ENCODE data around the gene IAPP. TPM values are rescaled to one million over a fixed set of nuclear protein-coding genes. Genes with fewer than 3 reads are reported as not detected.

Gene IAPP
- not detected for total RNA-seq

DNA sequence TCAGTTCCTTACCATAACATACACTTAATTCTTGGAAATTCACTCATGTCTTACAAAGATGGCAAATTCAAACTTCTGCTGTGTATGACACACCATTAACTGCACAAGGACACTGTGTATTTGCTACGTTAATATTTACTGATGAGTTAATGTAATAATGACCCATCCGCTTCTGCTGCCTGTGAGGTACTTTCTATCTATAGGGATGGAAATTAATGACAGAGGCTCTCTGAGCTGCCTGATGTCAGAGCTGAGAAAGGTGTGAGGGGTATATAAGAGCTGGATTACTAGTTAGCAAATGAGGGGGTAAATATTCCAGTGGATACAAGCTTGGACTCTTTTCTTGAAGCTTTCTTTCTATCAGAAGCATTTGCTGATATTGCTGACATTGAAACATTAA, at the start of gene IAPP:
Gene IAPP, plus strand, starts transcription at position 301 of the 400 bp plus-strand sequence. CDS start 450 bp downstream, outside the sequence.
- H3K9me3 Mint-ChIP-seq (ENCODE audit: low read depth): no peaks in the 10 kb centered on the region
- H3K27me3 Mint-ChIP-seq: peaks cover 4% of the 10 kb centered on the region
- ChIA-PET CTCF (interaction anchor here (0.7 to 0.8 kb wide), 2 partner anchors 11 to 59 kb away, joined by 3 read pairs; no protein-coding TSS in a partner anchor), POLR2A (no interaction called here)
- H3K4me1 Mint-ChIP-seq: peaks cover 3% of the 10 kb centered on the region
- no peak within 1 kb of the TSS for H3K4me3 Mint-ChIP-seq
- DNase-seq (no peak), ATAC-seq (no peak)
- intact Hi-C loops (cut with DNase I, micrococcal nuclease): no loop called here
- H3K36me3 Mint-ChIP-seq (ENCODE audit: low read depth): no peaks in the 10 kb centered on the region
- no peak within 1 kb of the TSS for H3K27ac Mint-ChIP-seq

- Mint-ChIP-seq H3K9me3 (ENCODE audit: low read depth) (peaks cover 16% of the 10 kb centered on the region), H3K4me3 (no peak overlapping the region), H3K36me3 (ENCODE audit: low read depth) (no peaks in the 10 kb centered on the region), H3K27me3 (no peaks in the 10 kb centered on the region), H3K4me1 (no peaks in the 10 kb centered on the region), H3K27ac (no peak overlapping the region)
- ChIA-PET POLR2A (no interaction called here), CTCF (interaction anchor here (0.6 kb wide), 1 partner anchor 1391 kb away, joined by 3 read pairs; no protein-coding TSS in a partner anchor)
- DNase-seq (no peak), ATAC-seq (no peak)
- intact Hi-C loops (cut with DNase I, micrococcal nuclease): no loop called here
These were observed 49.0 kb upstream of the IAPP start for GRCh38 chr12:21323736-21324135.

- intact Hi-C loops (cut with DNase I, micrococcal nuclease): no loop called here
- CTCF ChIA-PET: no interaction called here
These were observed 48.2 kb upstream of the IAPP start for GRCh38 chr12:21324551-21324950.

GRCh38 chr12:21328578-21328977, 44.1 kb upstream of the IAPP start:
- ATAC-seq: no peak
- no peak overlapping the region for H3K4me3 Mint-ChIP-seq
- no peaks in the 10 kb centered on the region for H3K36me3 Mint-ChIP-seq (ENCODE audit: low read depth)
- ChIA-PET POLR2A (no interaction called here), CTCF (no interaction called here)
- peaks cover 20% of the 10 kb centered on the region for H3K9me3 Mint-ChIP-seq (ENCODE audit: low read depth)
- no peaks in the 10 kb centered on the region for H3K4me1 Mint-ChIP-seq
- intact Hi-C loops (cut with DNase I, micrococcal nuclease): no loop called here
- H3K27ac Mint-ChIP-seq: no peak overlapping the region
- no peaks in the 10 kb centered on the region for H3K27me3 Mint-ChIP-seq
- DNase-seq: no peak

More at GRCh38 chr12:21324551-21324950, 48.2 kb upstream of the IAPP start:
- no peaks in the 10 kb centered on the region for H3K27me3 Mint-ChIP-seq
- H3K9me3 Mint-ChIP-seq (ENCODE audit: low read depth): peaks cover 16% of the 10 kb centered on the region
- no peaks in the 10 kb centered on the region for H3K4me1 Mint-ChIP-seq
- no peak overlapping the region for H3K27ac Mint-ChIP-seq
- DNase-seq (no peak), ATAC-seq (no peak)
- POLR2A ChIA-PET: no interaction called here
- no peaks in the 10 kb centered on the region for H3K36me3 Mint-ChIP-seq (ENCODE audit: low read depth)
- no peak overlapping the region for H3K4me3 Mint-ChIP-seq

DNA sequence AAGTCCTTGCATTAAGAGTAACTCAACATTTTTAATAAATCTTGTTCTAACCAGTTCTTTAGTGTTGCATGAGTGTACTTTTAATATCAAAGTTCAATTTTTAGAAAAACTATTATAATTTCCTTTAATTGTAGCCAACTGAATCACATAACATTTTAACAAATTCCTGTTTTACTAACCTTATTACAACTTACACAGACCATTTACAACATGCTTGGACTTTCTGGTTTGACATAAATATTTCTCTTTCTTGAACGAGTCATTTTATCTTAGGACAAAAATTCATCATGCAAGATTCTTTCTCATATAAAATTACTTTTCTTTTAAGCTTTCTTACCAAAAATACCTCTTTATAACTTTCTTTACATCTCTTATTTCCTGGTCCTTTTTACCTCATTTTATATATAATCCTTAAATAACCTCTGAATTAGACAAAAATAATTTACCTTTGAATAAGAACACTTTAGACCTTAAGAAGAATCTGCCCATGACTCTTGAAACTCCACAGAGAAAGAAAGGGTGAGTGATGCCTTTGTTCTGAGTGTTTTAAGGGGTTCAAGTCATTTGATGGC, 41.9 kb upstream of the IAPP start:
- POLR2A ChIA-PET: no interaction called here
- H3K4me3 Mint-ChIP-seq: no peak overlapping the region

GRCh38 chr12:21334771-21335325, 37.9 kb upstream of the IAPP start, which contains the start of gene SLCO1A2:
TSS of gene SLCO1A2 (minus strand) at chr12:21334917. CDS start at chr12:21334647, 270 bp downstream.
- H3K4me3 Mint-ChIP-seq: no peak within 1 kb of the TSS
- H3K36me3 Mint-ChIP-seq (ENCODE audit: low read depth): no peaks in the 10 kb centered on the region
- ATAC-seq: no peak
- H3K27ac Mint-ChIP-seq: no peak within 1 kb of the TSS
- ChIA-PET CTCF (no interaction called here), POLR2A (no interaction called here)
- H3K27me3 Mint-ChIP-seq: peaks cover 2% of the 10 kb centered on the region
- H3K4me1 Mint-ChIP-seq: no peaks in the 10 kb centered on the region
- intact Hi-C loops (cut with DNase I, micrococcal nuclease): no loop called here
- peaks cover 4% of the 10 kb centered on the region for H3K9me3 Mint-ChIP-seq (ENCODE audit: low read depth)
- DNase-seq: no peak

More for the DNA sequence above, 41.9 kb upstream of the IAPP start:
- Mint-ChIP-seq H3K4me1 (no peaks in the 10 kb centered on the region), H3K27ac (no peak overlapping the region), H3K27me3 (peaks cover 2% of the 10 kb centered on the region), H3K9me3 (ENCODE audit: low read depth) (peaks cover 20% of the 10 kb centered on the region), H3K36me3 (ENCODE audit: low read depth) (no peaks in the 10 kb centered on the region)
- DNase-seq (no peak), ATAC-seq (no peak)
- CTCF ChIA-PET: no interaction called here
- intact Hi-C loops (cut with DNase I, micrococcal nuclease): no loop called here

DNA sequence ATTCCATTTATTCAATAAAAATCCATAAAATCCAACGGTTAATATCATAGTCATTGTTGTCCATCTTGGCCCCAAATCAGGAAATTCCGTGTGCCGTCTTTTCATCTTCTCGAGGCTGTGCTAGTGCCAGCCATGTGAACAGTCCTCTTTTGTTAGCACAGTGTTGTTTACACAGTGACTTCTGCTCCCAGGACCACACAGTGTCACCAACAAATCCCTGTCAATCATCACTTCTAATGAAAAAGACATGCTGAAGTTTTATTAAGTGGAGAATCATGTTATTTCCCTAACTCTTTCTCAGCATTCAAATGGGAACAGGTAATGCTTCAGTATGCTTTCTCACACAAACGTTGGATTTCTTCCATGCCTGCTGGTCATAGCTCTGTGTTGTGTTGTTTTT, 36.0 kb upstream of the IAPP start:
- Mint-ChIP-seq H3K36me3 (ENCODE audit: low read depth) (no peaks in the 10 kb centered on the region), H3K27ac (no peak overlapping the region), H3K4me3 (no peak overlapping the region), H3K4me1 (no peaks in the 10 kb centered on the region), H3K27me3 (peaks cover 2% of the 10 kb centered on the region), H3K9me3 (ENCODE audit: low read depth) (no peaks in the 10 kb centered on the region)
- ATAC-seq: no peak
- CTCF ChIA-PET: no interaction called here
- DNase-seq: no peak
- intact Hi-C loops (cut with DNase I, micrococcal nuclease): no loop called here
- POLR2A ChIA-PET: no interaction called here

DNA sequence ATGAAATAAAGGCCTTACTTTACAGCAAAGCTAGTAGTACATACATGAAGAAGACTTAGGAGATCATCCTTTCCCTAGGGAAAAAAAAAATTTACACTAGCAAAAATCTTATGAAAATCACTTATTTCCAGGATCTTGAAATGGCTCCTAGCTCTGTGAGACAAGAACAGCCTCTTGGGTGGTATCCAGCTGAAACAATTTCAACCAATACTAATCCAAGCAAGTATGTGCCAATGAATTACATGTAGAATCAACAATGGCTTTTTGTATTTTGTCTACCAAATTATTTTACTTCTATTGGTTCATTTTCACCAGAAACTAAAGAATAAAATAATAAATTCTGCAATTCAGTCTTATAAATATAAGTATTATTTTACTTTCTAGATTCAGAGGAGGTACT, 35.2 kb upstream of the IAPP start:
- H3K27ac Mint-ChIP-seq: no peak overlapping the region
- no peak overlapping the region for H3K4me3 Mint-ChIP-seq
- no peaks in the 10 kb centered on the region for H3K4me1 Mint-ChIP-seq
- DNase-seq (no peak), ATAC-seq (no peak)
- ChIA-PET POLR2A (no interaction called here), CTCF (no interaction called here)
- peaks cover 2% of the 10 kb centered on the region for H3K27me3 Mint-ChIP-seq
- no peaks in the 10 kb centered on the region for H3K9me3 Mint-ChIP-seq (ENCODE audit: low read depth)
- intact Hi-C loops (cut with DNase I, micrococcal nuclease): no loop called here
- no peaks in the 10 kb centered on the region for H3K36me3 Mint-ChIP-seq (ENCODE audit: low read depth)

DNA sequence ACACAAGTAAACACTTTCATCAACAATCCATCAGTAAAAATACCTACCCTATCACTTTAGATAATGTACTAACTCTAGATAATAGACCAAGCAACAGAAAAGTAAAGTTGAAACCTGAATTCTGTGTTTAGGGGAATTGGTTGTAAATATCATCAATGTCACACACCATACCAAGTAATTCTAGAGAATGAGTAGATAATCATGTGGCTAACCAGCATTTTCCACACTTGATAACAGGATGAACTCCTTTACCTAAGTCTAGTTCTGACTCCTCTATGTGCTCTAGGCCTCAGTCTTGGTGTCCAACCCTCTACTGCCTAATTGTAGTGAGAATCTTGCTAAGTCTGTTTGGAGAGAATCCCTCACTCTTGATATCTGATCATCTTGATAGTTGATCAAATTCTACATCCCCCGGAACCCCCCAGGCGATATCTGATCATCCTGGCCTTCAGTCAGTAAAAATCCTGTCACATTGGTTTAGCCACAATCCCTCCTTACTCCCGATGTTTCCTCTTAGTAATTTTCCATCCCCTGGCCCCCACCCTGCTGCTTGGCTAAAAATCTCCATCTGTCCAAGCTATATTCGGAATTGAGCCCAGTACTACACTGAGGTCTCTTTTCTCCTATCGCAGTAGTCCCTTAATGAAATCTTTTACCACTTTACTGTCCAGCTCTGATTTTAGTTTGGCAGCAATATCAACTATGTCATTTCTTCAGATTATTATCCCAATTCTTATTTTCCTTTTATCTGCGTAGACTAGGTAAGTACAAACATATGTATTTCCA, 34.5 kb upstream of the IAPP start:
- Mint-ChIP-seq H3K27me3 (peaks cover 2% of the 10 kb centered on the region), H3K27ac (no peak overlapping the region), H3K4me3 (no peak overlapping the region), H3K4me1 (no peaks in the 10 kb centered on the region), H3K36me3 (ENCODE audit: low read depth) (no peaks in the 10 kb centered on the region), H3K9me3 (ENCODE audit: low read depth) (no peaks in the 10 kb centered on the region)
- DNase-seq (no peak), ATAC-seq (no peak)
- ChIA-PET POLR2A (no interaction called here), CTCF (interaction anchor here (1.0 kb wide), 1 partner anchor 9 kb away, joined by 3 read pairs; no protein-coding TSS in a partner anchor)
- intact Hi-C loops (cut with DNase I, micrococcal nuclease): no loop called here

DNA sequence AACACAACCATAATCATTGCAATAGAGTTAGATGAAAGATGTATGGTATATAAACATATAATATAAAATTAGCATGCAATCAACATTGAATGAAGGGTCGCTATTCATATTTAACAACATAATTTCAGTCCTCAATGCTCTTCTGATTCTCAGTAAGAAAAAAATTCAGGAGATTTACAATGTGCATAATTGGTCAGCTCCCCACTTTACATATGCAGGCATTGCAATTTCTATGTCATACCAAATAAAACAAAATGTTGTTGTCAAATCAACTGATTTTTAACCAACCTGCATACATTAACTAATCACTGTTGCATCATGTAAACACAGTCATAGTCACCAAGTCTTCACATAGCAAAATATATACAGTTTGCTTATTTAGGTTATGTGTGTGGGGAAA, 32.8 kb upstream of the IAPP start:
- intact Hi-C loops (cut with DNase I, micrococcal nuclease): no loop called here
- H3K4me3 Mint-ChIP-seq: no peak overlapping the region
- H3K4me1 Mint-ChIP-seq: no peaks in the 10 kb centered on the region
- H3K27ac Mint-ChIP-seq: no peak overlapping the region
- no peaks in the 10 kb centered on the region for H3K27me3 Mint-ChIP-seq
- no peaks in the 10 kb centered on the region for H3K36me3 Mint-ChIP-seq (ENCODE audit: low read depth)
- ChIA-PET CTCF (no interaction called here), POLR2A (no interaction called here)
- no peaks in the 10 kb centered on the region for H3K9me3 Mint-ChIP-seq (ENCODE audit: low read depth)
- ATAC-seq: no peak
- no peak for DNase-seq

GRCh38 chr12:21340403-21340802, 32.3 kb upstream of the IAPP start:
- ATAC-seq (no peak), DNase-seq (no peak)
- Mint-ChIP-seq H3K36me3 (ENCODE audit: low read depth) (no peaks in the 10 kb centered on the region), H3K9me3 (ENCODE audit: low read depth) (no peaks in the 10 kb centered on the region), H3K4me3 (no peak overlapping the region), H3K27me3 (no peaks in the 10 kb centered on the region), H3K27ac (no peak overlapping the region), H3K4me1 (no peaks in the 10 kb centered on the region)
- intact Hi-C loops (cut with DNase I, micrococcal nuclease): no loop called here
- ChIA-PET POLR2A (no interaction called here), CTCF (no interaction called here)

DNA sequence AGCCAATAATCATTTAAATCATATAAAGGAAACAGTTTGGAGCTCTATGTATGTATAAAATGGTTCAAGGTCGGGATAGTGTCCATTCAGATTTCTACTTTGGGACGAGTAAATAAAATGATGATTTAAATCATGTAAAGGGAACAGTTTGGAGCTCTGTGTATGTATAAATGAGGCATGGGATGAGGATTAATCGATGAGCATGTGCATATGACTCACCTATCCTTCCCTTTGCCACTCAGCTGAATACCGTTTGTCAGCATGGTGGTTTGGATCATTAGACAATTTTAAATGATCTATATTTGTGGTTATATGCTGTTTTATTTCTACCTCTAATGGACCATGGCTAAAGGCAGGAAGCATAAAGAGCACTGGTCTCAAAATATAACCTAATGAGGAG, 30.9 kb upstream of the IAPP start:
- H3K4me1 Mint-ChIP-seq: no peaks in the 10 kb centered on the region
- ChIA-PET CTCF (no interaction called here), POLR2A (no interaction called here)

More for the DNA sequence above, 30.9 kb upstream of the IAPP start:
- no peak overlapping the region for H3K4me3 Mint-ChIP-seq
- H3K9me3 Mint-ChIP-seq (ENCODE audit: low read depth): no peaks in the 10 kb centered on the region
- no peak overlapping the region for H3K27ac Mint-ChIP-seq
- intact Hi-C loops (cut with DNase I, micrococcal nuclease): no loop called here
- H3K27me3 Mint-ChIP-seq: no peaks in the 10 kb centered on the region
- H3K36me3 Mint-ChIP-seq (ENCODE audit: low read depth): no peaks in the 10 kb centered on the region
- no peak for DNase-seq
- no peak for ATAC-seq

All from activated CD4-positive, alpha-beta T cell treated with anti-CD3 and anti-CD28 coated beads for 36 hours (primary cell).